Upper lobe of left lung (tissue), 6 donors: ENCODE measurements around the gene TJP3. TPM values are rescaled to one million over a fixed set of nuclear protein-coding genes. Genes with fewer than 3 reads are reported as not detected.

ENCODE experiments used
- ATAC-seq, 2 donors: fragments of 200-7000 bp; cut with Tn5 transposase; one replicate each; pipeline ENCODE4 v1.9.1; 2022; ENCODE audit warnings: mild to moderate bottlenecking in 2 of 2, moderate library complexity in 2 of 2; ENCODE audit not compliant: low FRiP score in 2 of 2
- DNase-seq, 2 donors: peaks; one replicate each; pipeline ENCODE4 v3.0.0-alpha.2; 2019 to 2020
- H3K27ac ChIP-seq, 4 donors: fragments of 200-600 bp; sonication (generic); one replicate each; pipeline ENCODE4 v1.5.1; 2016 to 2019
- H3K27me3 ChIP-seq, 4 donors: fragments of 200-600 bp; sonication (generic); one replicate each; pipeline ENCODE4 v1.5.1; 2017 to 2019
- H3K36me3 ChIP-seq, 4 donors: fragments of 200-600 bp; sonication (generic); one replicate each; pipeline ENCODE4 v1.5.1; 2016 to 2019
- H3K4me1 ChIP-seq, 4 donors: fragments of 200-600 bp; sonication (generic); one replicate each; pipeline ENCODE4 v1.5.1; 2018 to 2019
- H3K4me3 ChIP-seq, 4 donors: fragments of 200-600 bp; sonication (generic); one replicate each; pipeline ENCODE4 v1.5.1; 2017 to 2019; ENCODE audit warnings: mild to moderate bottlenecking in 2 of 4, moderate library complexity in 1 of 4
- H3K9me3 ChIP-seq, 4 donors: fragments of 200-600 bp; sonication (generic); one replicate each; pipeline ENCODE4 v1.5.1; 2018 to 2019
- EP300 ChIP-seq, 4 donors: sonication (generic); formaldehyde crosslinking; IDR thresholded peaks; one replicate each; pipeline ENCODE4 v1.5.1; 2017; ENCODE audit warnings: antibody characterized with exemption in 4 of 4, control low read depth in 2 of 4
- POLR2A ChIP-seq, 4 donors: fragments of 450-650 bp; IDR thresholded peaks; one replicate each; pipeline ENCODE4 v1.5.1; 2016 to 2017; ENCODE audit warnings: antibody characterized with exemption in 4 of 4, mild to moderate bottlenecking in 2 of 4
- POLR2AphosphoS5 ChIP-seq, 2 donors: sonication (generic); formaldehyde crosslinking; IDR thresholded peaks; one replicate each; pipeline ENCODE4 v1.5.1; 2017; ENCODE audit warnings: antibody characterized with exemption in 2 of 2
- whole genome bisulfite sequencing, 2 donors: methylation state at CpG; one replicate each; pipeline ENCODE4 v1.1.5; 2017 to 2018; 5-methylcytosine and 5-hydroxymethylcytosine counted together
- total RNA-seq, 6 donors: library from RNA; depleted of rRNA in 4 of 6; stranded (reverse); fragments of >200 nt in 4 of 6; gene quantifications; one replicate each; pipeline versions ENCODE4 v1.1.0 to v1.2.1, GENCODE V29; 2016 to 2021
- TF ChIP-seq, protein P1 (sequence below), 6 experiments: fragments of 450-650 bp in 4 of 6; fragments of 200-600 bp in 2 of 6; sonication (generic) in 2 of 6; IDR thresholded peaks; one replicate each; pipeline ENCODE4 v1.5.1; 2016 to 2019; ENCODE audit warnings: antibody characterized with exemption in 6 of 6
- donor health status: DM: no; HTN: no; CAD: no; lungs with moderate emphysema.
- donor health status: DM: no; HTN: yes; CAD: no; lungs with severe emphysema.

TJP3 gene
- total RNA-seq, 6 donors from 2014 or later = 27.2 to 94.3 (median 55.5) TPM

DNA sequence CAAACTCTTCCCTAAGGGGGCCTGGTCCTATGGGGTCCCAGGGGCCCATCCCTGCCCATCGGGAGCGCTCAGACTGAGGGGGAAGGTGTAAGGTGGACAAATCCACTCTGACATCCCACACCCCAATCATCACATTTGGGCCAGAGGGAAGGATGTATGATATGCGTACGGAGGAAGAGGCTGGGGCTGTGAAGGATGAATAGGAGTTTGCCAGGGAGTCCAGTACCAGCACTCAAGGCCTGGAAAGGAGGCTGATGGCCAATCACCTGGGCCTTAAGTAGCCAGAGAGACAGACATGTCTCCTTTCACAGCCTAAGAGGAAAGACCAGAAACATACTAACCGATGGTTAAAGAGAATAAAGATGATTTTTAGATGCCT, 14.9 kb downstream of the TJP3 start:
- H3K27ac ChIP-seq = no peak overlapping the region
- DNase-seq = no peak
- WGBS, 2 donors = 85 to 87% methylated on average over 5 of the region's 5 CpGs

DNA sequence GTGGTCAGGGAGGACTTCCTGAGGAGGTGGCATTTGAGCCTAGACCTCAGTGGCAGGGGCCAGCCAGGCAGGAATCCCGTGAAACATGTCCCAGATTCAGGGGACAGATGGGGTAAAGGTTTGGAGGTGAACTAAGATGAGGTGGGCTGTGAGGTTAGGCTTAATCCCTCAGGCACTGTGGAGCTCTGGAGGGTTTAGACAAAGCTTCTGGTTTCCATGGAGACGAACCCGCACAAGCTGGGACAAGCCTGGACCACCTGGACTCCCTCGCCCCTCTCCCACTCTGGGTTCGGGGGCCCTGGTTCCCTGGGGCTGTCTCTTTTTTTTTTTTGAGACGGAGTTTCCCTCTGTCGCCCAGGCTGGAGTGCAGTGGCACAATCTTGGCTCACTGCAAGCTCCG, 15.7 kb downstream of the TJP3 start:
- TF ChIP-seq POLR2AphosphoS5 (IDR thresholded peaks at IDR 0.05) (no peak), EP300 (IDR thresholded peaks at IDR 0.05) (no peak)
- TF ChIP-seq, protein P1, sequence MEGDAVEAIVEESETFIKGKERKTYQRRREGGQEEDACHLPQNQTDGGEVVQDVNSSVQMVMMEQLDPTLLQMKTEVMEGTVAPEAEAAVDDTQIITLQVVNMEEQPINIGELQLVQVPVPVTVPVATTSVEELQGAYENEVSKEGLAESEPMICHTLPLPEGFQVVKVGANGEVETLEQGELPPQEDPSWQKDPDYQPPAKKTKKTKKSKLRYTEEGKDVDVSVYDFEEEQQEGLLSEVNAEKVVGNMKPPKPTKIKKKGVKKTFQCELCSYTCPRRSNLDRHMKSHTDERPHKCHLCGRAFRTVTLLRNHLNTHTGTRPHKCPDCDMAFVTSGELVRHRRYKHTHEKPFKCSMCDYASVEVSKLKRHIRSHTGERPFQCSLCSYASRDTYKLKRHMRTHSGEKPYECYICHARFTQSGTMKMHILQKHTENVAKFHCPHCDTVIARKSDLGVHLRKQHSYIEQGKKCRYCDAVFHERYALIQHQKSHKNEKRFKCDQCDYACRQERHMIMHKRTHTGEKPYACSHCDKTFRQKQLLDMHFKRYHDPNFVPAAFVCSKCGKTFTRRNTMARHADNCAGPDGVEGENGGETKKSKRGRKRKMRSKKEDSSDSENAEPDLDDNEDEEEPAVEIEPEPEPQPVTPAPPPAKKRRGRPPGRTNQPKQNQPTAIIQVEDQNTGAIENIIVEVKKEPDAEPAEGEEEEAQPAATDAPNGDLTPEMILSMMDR (IDR thresholded peaks at IDR 0.05) = no peak
- Histone ChIP-seq H3K4me1 (peaks cover 16 to 28% (median 20%) of the 10 kb centered on the region in 4 donors), H3K27me3 (peaks cover 3 to 20% (median 12%) of the 10 kb centered on the region in 4 donors), H3K36me3 (no peaks in the 10 kb centered on the region), H3K9me3 (no peaks in the 10 kb centered on the region), H3K27ac (no peak overlapping the region), H3K4me3 (no peak overlapping the region)
- WGBS, 2 donors = 52% methylated on average over 8 of the region's 8 CpGs
- no peak for ATAC-seq
- DNase-seq = no peak

More for the DNA sequence above, 14.9 kb downstream of the TJP3 start:
- TF ChIP-seq EP300 (IDR thresholded peaks at IDR 0.05) (no peak), POLR2A (IDR thresholded peaks at IDR 0.05) (no peak), POLR2AphosphoS5 (IDR thresholded peaks at IDR 0.05) (no peak)
- TF ChIP-seq, protein P1 (IDR thresholded peaks at IDR 0.05) = no peak
- Histone ChIP-seq H3K9me3 (no peaks in the 10 kb centered on the region), H3K4me3 (no peak overlapping the region), H3K4me1 (peaks cover 16 to 31% (median 25%) of the 10 kb centered on the region in 4 donors), H3K27me3 (peaks cover 3 to 20% (median 12%) of the 10 kb centered on the region in 4 donors), H3K36me3 (no peaks in the 10 kb centered on the region)
- ATAC-seq = no peak

DNA sequence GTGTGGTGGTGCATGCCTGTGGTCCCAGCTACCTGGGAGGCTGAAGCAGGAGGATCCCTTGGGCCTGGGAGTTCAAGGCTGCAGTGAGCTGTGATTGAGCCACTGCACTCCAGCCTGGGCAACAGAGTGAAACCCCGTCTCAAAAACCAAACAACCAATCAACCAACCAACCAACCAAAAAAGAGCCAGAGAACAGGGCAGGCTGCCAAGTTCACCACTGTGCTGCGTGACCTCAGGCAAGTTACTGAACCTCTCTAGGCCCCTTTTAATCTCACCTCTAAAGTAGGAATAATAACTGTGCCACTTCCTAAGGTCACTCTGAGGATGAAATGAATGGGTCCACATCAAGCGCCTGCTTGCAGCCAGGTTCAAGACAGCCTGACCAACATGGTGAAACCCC, 16.9 kb downstream of the TJP3 start:
- Histone ChIP-seq H3K27me3 (peaks cover 3 to 20% (median 12%) of the 10 kb centered on the region in 4 donors), H3K4me1 (peaks cover 15 to 24% (median 18%) of the 10 kb centered on the region in 4 donors)
- WGBS, 2 donors = 58 to 59% methylated on average over 3 of the region's 3 CpGs

DNA sequence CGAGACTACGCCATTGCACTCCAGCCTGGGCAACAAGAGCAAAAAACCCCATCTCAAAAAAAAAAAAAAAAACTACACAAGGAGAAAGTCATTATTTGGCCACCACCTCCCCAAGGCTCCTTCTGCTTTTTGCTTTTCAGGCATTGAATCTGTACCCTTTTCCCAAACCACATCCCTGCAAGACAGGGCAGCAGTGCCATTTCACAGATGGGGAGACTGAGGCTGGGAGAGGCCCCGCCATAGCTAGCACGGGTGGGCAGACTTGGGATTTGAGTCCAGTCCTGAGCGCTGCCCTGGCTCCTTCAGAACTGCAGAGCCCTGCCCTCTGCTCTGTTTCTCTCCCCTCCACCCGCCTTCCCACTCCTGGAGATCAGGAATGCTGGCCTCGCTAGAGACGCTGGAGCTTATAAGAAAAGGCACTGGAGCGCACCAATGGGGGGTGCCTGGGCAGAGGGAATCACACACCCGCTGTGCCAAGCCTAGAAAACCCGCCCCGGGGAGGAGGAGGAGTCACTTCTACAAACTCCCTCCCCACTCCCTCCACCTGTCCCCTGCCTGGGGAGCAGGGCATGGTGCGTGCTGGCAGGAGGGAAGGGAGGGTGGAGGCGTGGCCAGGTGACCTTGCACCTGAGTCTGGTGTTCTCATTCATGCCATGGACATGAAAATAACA, 17.6 kb downstream of the TJP3 start:
- ATAC-seq (peak in 1 of 2 donors; percentile 72), DNase-seq (peak in 1 of 2 donors; percentile 82)
- Histone ChIP-seq H3K27ac (no peak overlapping the region), H3K4me1 (peaks cover 11 to 20% (median 16%) of the 10 kb centered on the region in 4 donors), H3K36me3 (no peaks in the 10 kb centered on the region), H3K4me3 (no peak overlapping the region), H3K27me3 (peaks cover 3 to 18% (median 12%) of the 10 kb centered on the region in 4 donors), H3K9me3 (peaks cover 0 to 4% (median 0%) of the 10 kb centered on the region in 4 donors)
- WGBS, 2 donors = 29 to 51% methylated on average over 7 to 14 of the region's 14 CpGs
- no peak for TF ChIP-seq EP300 (IDR thresholded peaks at IDR 0.05)
- TF ChIP-seq POLR2A (IDR thresholded peaks at IDR 0.05) = no peak
- TF ChIP-seq POLR2AphosphoS5 (IDR thresholded peaks at IDR 0.05) = no peak
- TF ChIP-seq, protein P1 (IDR thresholded peaks at IDR 0.05) = no peak

More for the DNA sequence above, 16.9 kb downstream of the TJP3 start:
- TF ChIP-seq POLR2AphosphoS5 (IDR thresholded peaks at IDR 0.05) = no peak
- TF ChIP-seq, protein P1 (IDR thresholded peaks at IDR 0.05) = no peak
- TF ChIP-seq EP300 (IDR thresholded peaks at IDR 0.05) = no peak
- no peak for TF ChIP-seq POLR2A (IDR thresholded peaks at IDR 0.05)
- no peak for ATAC-seq
- Histone ChIP-seq H3K36me3 (no peaks in the 10 kb centered on the region), H3K27ac (no peak overlapping the region), H3K9me3 (peaks cover 0 to 4% (median 0%) of the 10 kb centered on the region in 4 donors), H3K4me3 (no peak overlapping the region)
- no peak for DNase-seq
